Neutrophil (primary cell): ENCODE data around the gene METTL1.
A peak's percentile ranks its signal among the peaks of the same experiment; 100 is the strongest.

Experiments
- H3K27ac ChIP-seq: fragments of 200-600 bp; sonication (generic); 2 replicates; pipeline ENCODE4 v1.5.1; 2016; ENCODE audit warnings: mild to moderate bottlenecking, moderate library complexity
- H3K27me3 ChIP-seq: fragments of 200-600 bp; sonication (generic); 2 replicates; pipeline ENCODE4 v1.6.0; 2016; ENCODE audit warnings: mild to moderate bottlenecking
- H3K36me3 ChIP-seq: fragments of 200-600 bp; sonication (generic); 2 replicates; pipeline ENCODE4 v1.5.1; 2017
- H3K4me1 ChIP-seq, 2 experiments: fragments of 200-600 bp in 1 of 2; sonication (generic) in 1 of 2; 1 replicate in 1 of 2; 2 replicates in 1 of 2; pipeline versions ENCODE4 v1.5.1 to v1.6.1; 2013 to 2016; ENCODE audit warnings: low read depth in 1 of 2, low read length in 1 of 2, mild to moderate bottlenecking in 1 of 2, moderate library complexity in 1 of 2; ENCODE audit not compliant: control insufficient read depth in 1 of 2, insufficient read depth in 1 of 2
- H3K4me3 ChIP-seq, 2 experiments: fragments of 200-600 bp in 1 of 2; sonication (generic) in 1 of 2; 1 replicate in 1 of 2; 2 replicates in 1 of 2; pipeline ENCODE4 v1.5.1; 2013 to 2016; ENCODE audit warnings: low read depth in 1 of 2, low read length in 1 of 2, mild to moderate bottlenecking in 1 of 2, moderate library complexity in 1 of 2
- H3K9me3 ChIP-seq: fragments of 200-600 bp; sonication (generic); 2 replicates; pipeline ENCODE4 v1.5.1; 2016
- TF ChIP-seq, protein P1 (sequence below): fragments of 200-600 bp; sonication (generic); IDR thresholded peaks from 2 replicates; pipeline ENCODE4 v1.5.1; 2016; ENCODE audit warnings: antibody characterized with exemption

METTL1 gene

DNA sequence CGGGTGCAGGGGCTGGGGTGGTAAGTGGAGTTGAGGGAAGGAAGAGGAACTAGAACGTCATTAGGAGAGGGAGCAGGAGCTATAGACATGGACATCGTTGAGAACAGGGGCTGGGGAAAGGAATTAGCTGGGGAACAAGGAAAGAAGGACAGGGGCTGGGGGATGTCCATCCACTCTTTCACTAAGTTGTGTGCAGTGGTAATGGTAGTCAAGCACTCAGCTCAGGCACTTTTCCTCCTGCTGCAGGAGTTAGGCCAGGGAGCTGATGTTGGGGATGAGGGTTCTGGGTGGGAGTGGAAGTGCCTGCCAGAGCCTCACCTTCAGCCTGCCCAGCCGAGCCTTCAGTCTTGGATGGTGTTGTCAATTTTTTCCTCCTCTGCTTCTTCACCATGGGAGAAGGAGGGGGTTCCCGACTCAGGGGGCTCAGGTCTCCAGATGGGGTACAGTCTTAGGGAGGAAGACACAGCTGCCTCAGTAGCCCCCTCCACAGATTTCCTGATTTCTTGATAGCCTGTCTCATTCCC is 42.5 kb downstream of the METTL1 start:
- TF ChIP-seq, protein P1, sequence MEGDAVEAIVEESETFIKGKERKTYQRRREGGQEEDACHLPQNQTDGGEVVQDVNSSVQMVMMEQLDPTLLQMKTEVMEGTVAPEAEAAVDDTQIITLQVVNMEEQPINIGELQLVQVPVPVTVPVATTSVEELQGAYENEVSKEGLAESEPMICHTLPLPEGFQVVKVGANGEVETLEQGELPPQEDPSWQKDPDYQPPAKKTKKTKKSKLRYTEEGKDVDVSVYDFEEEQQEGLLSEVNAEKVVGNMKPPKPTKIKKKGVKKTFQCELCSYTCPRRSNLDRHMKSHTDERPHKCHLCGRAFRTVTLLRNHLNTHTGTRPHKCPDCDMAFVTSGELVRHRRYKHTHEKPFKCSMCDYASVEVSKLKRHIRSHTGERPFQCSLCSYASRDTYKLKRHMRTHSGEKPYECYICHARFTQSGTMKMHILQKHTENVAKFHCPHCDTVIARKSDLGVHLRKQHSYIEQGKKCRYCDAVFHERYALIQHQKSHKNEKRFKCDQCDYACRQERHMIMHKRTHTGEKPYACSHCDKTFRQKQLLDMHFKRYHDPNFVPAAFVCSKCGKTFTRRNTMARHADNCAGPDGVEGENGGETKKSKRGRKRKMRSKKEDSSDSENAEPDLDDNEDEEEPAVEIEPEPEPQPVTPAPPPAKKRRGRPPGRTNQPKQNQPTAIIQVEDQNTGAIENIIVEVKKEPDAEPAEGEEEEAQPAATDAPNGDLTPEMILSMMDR, result no peak
- H3K27ac ChIP-seq, result peak overlapping the region; percentile 44
- H3K4me1 ChIP-seq, result no peaks in the 10 kb centered on the region
- no peaks in the 10 kb centered on the region for H3K27me3 ChIP-seq
- H3K36me3 ChIP-seq, result peaks cover 98% of the 10 kb centered on the region
- no peak overlapping the region for H3K4me3 ChIP-seq
- no peaks in the 10 kb centered on the region for H3K9me3 ChIP-seq

DNA sequence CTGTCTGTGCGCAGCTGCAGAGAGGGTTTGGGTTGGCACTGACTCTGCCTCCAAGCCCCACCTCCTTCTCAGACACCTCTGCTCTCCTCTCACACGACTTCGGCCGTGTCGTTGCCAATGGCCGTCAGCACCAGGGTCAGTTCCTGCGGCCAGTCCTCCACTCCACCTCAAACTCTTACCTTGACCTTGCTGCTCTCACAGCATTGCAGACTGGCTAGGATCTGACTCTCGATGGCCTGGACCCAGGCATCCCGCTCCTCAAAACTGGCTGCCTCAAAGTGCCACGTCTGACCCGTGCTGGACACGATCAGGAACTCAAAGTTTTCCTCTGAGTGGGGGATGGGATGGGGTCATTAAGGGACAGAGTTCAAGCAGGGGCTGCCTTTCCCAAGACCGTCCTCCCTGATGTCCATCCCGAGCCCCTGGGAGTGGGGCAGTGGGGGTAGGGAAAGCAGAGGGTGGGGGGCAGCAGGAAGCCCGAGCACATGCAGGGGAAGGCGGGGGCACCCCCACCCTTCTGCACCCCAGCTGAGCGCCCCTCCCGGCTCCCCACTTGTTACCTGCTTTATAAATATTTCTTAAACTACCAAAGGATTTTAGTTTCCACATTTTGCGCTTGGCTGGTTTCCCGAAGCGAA is 44.0 kb downstream of the METTL1 start:
- TF ChIP-seq, protein P1, result no peak
- Histone ChIP-seq H3K4me3 (no peak overlapping the region), H3K9me3 (no peaks in the 10 kb centered on the region), H3K27me3 (no peaks in the 10 kb centered on the region), H3K36me3 (peaks cover 98% of the 10 kb centered on the region), H3K27ac (peak overlapping the region; percentile 1), H3K4me1 (no peaks in the 10 kb centered on the region)

DNA sequence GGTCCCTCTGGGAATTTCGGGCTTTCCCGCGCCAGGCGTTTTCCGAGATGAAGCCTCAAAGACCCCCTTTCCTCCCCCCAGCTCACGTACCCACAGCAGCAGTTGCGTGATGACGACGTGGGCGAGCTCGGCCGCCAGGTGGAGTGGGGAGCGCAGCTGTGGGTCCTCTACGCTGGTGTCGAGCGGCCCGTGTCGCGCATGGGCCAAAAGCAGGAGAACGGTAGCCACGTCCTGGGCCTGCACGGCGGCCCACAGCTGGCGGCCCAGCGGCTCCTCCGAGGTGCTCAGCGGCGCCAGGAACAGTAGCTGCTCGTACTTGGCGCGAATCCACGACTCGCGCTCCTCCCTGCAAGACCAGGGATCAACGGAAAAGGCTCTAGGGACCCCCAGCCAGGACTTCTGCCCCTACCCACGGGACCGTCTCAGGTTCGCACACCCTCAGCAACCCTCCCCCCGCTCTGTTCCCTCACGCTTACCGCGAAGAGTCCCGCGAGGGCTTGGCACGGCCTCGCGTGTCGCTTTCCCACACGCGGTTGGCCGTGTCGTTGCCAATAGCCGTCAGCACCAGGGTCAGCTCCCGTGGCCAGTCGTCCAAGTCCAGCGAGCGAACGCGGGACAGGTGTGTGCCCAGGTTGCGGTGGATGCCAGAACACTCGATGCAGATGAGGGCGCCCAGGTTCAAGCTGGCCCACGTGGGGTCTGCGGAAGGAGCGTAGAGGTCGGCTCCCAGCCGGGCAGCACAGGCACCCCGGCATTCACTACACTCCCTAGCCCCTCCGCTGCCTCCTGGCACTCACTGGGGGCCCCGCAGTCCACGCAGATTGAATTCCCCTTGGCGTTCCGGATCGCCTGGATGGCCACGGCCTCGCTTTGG is 44.8 kb downstream of the METTL1 start:
- Histone ChIP-seq H3K9me3 (no peaks in the 10 kb centered on the region), H3K27me3 (no peaks in the 10 kb centered on the region), H3K36me3 (peaks cover 96% of the 10 kb centered on the region), H3K4me1 (no peaks in the 10 kb centered on the region), H3K4me3 (no peak overlapping the region), H3K27ac (no peak overlapping the region)
- TF ChIP-seq, protein P1, result no peak

DNA sequence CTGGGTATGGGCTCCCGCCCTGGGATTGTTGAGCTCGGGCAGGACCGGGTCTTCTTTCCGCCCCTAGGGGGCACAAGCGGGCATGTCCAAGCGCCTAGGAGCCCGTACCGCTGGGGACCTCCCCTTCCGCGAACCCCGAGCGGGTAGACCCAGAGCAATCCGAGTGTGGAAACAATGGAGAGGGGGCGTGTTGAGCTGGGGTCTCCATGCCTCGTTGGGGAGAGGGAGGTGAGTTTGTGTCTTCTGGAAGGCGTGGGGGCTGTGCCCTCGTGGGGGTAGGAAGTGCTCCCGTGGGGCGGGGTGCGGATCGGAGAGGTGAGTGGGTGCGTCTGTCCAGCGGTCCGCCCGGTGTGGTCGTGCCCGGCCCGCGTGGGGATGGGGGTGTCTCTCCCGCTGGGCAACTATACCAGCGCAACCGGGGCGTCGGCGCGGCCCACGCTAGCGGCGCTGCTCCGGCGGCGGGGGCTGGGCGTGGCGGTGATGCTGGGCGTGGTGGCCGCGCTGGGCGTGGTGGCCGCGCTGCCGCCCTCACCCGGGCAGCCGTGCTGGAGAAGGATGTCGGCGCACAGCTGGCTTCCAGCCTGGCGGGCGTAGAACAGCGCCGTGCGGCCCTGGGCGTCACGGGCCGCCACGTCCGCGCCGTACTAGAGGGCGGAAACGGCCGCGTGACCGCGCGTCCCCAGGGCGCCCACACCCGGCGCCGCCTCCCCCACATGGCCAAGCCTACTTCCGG is 45.6 kb downstream of the METTL1 start:
- Histone ChIP-seq H3K4me3 (no peak overlapping the region), H3K27me3 (no peaks in the 10 kb centered on the region), H3K4me1 (no peaks in the 10 kb centered on the region), H3K9me3 (no peaks in the 10 kb centered on the region), H3K36me3 (peaks cover 96% of the 10 kb centered on the region), H3K27ac (no peak overlapping the region)
- TF ChIP-seq, protein P1, result no peak

DNA sequence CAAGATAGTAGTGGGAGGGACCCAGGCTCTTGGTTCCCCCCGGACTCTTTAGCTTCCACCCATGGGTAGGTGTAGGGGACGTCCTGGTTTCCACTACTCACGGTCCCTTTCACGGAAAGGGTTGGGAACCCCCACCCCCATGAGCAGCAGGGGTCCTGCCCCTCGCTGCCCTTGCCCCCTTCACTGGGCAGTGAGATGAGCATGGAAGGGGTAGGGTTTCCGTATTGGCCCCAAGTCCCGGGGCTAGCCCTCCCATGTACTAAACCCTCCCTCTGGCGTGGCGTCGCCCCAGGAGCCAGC is 46.1 kb downstream of the METTL1 start:
- no peaks in the 10 kb centered on the region for H3K4me1 ChIP-seq
- no peaks in the 10 kb centered on the region for H3K27me3 ChIP-seq
- no peaks in the 10 kb centered on the region for H3K9me3 ChIP-seq
- H3K36me3 ChIP-seq, result peaks cover 96% of the 10 kb centered on the region
- no peak overlapping the region for H3K27ac ChIP-seq
- TF ChIP-seq, protein P1, result no peak
- H3K4me3 ChIP-seq, result no peak overlapping the region
